Stomach (tissue), 9 donors: ENCODE measurements around the gene LIN52. TPM values are rescaled to one million over a fixed set of nuclear protein-coding genes. Genes with fewer than 3 reads are reported as not detected.

Source experiments
- DNase-seq, 2 donors: peaks; one replicate each; pipeline versions ENCODE4 v3.0.0 to v3.0.0-alpha.2; 2013 to 2019
- H3K27ac ChIP-seq, 5 donors: fragments of 200-600 bp in 4 of 5; sonication (generic) in 4 of 5; one replicate each; pipeline ENCODE4 v1.5.1; 2013 to 2019; ENCODE audit warnings: mild to moderate bottlenecking in 1 of 5, moderate library complexity in 1 of 5
- H3K27me3 ChIP-seq, 3 donors: fragments of 200-600 bp; sonication (generic); one replicate each; pipeline ENCODE4 v1.5.1; 2017 to 2019; ENCODE audit warnings: mixed run types in 1 of 3
- H3K36me3 ChIP-seq, 4 donors: fragments of 200-600 bp; sonication (generic); 1 replicate in 3 of 4; 2 replicates in 1 of 4; pipeline ENCODE4 v1.5.1; 2016 to 2019
- H3K4me1 ChIP-seq, 4 donors: fragments of 200-600 bp; sonication (generic); one replicate each; pipeline ENCODE4 v1.5.1; 2016 to 2019
- H3K4me3 ChIP-seq, 4 donors: fragments of 200-600 bp; sonication (generic) in 3 of 4; one replicate each; pipeline ENCODE4 v1.5.1; 2016 to 2019; ENCODE audit warnings: mild to moderate bottlenecking in 1 of 4
- H3K9me3 ChIP-seq, 4 donors: fragments of 200-600 bp; sonication (generic); one replicate each; pipeline ENCODE4 v1.5.1; 2016 to 2019
- CTCF ChIP-seq, 7 experiments: fragments of 450-650 bp in 4 of 7; fragments of 200-600 bp in 3 of 7; sonication (generic) in 3 of 7; IDR thresholded peaks; one replicate each; pipeline ENCODE4 v1.5.1; 2016 to 2019; ENCODE audit warnings: antibody characterized with exemption in 7 of 7, control low read depth in 2 of 7, mild to moderate bottlenecking in 1 of 7
- EP300 ChIP-seq: sonication (generic); formaldehyde crosslinking; IDR thresholded peaks from one replicate; pipeline ENCODE4 v1.6.1; 2017; ENCODE audit warnings: antibody characterized with exemption
- POLR2A ChIP-seq, 4 donors: fragments of 450-650 bp; IDR thresholded peaks; one replicate each; pipeline ENCODE4 v1.6.1; 2016; ENCODE audit warnings: antibody characterized with exemption in 4 of 4, control low read depth in 2 of 4, mild to moderate bottlenecking in 1 of 4, moderate library complexity in 1 of 4
- POLR2AphosphoS5 ChIP-seq, 3 donors: sonication (generic); formaldehyde crosslinking; IDR thresholded peaks; one replicate each; pipeline ENCODE4 v1.6.1; 2016; ENCODE audit warnings: antibody characterized with exemption in 3 of 3
- WGBS, 5 donors: extraction: QIAGEN DNeasy Blood & Tissue Kit in 3 of 5; methylation state at CpG; one replicate each; pipeline versions ENCODE4 v1.1.5 to v1.1.7; 2013 to 2018; 5-methylcytosine and 5-hydroxymethylcytosine counted together
- intact Hi-C: fragments of 100-400 bp; cut with DNase I; formaldehyde crosslinking; loops from one replicate; pipeline ENCODE4 v1.15.1; 2023; ENCODE audit warnings: low total_unique reads
- polyA plus RNA-seq, 3 donors: library from polyadenylated mRNA; stranded (reverse); fragments of 200-250 nt; gene quantifications; one replicate each; pipeline ENCODE4 v1.2.3, GENCODE V29; 2013
- total RNA-seq, 5 donors: library from RNA; depleted of rRNA; stranded (reverse); fragments of >200 nt; gene quantifications; one replicate each; pipeline versions ENCODE4 v1.1.0 to v1.2.3, GENCODE V29; 2014 to 2016
- donor health status: healthy with polysubstance abuse.
- donor health status: Bipolar disorder and iron deficiency.
- donor health status: healthy.

LIN52 gene
- total and polyA plus RNA-seq, 8 donors = 0.87 to 16.7 (median 6.9) TPM

GRCh38 chr14:74045522-74045921, 39.2 kb upstream of the LIN52 start:
- TF ChIP-seq POLR2A (IDR thresholded peaks at IDR 0.05) (no peak), CTCF (IDR thresholded peaks at IDR 0.05) (no peak), POLR2AphosphoS5 (IDR thresholded peaks at IDR 0.05) (no peak), EP300 (no peak)
- peaks cover 0 to 52% (median 4%) of the 10 kb centered on the region in 4 donors for H3K36me3 ChIP-seq
- H3K4me3 ChIP-seq = no peak overlapping the region
- no peaks in the 10 kb centered on the region for H3K4me1 ChIP-seq
- H3K27ac ChIP-seq = no peak overlapping the region
- no peaks in the 10 kb centered on the region for H3K27me3 ChIP-seq
- DNase-seq = no peak
- H3K9me3 ChIP-seq = no peaks in the 10 kb centered on the region
- WGBS, 5 donors = 96 to 100% (median 96%) methylated on average over 4 of the region's 4 CpGs
- intact Hi-C loops = no loop called here

GRCh38 chr14:74048281-74048680, 36.5 kb upstream of the LIN52 start:
- H3K9me3 ChIP-seq = no peaks in the 10 kb centered on the region
- 40 to 56% (median 50%) methylated on average over 3 of the region's 3 CpGs for WGBS, 5 donors
- H3K27ac ChIP-seq = no peak overlapping the region
- H3K4me1 ChIP-seq = no peaks in the 10 kb centered on the region
- H3K27me3 ChIP-seq = no peaks in the 10 kb centered on the region
- H3K36me3 ChIP-seq = peaks cover 0 to 29% (median 2%) of the 10 kb centered on the region in 4 donors
- DNase-seq = no peak
- no peak overlapping the region for H3K4me3 ChIP-seq
- TF ChIP-seq CTCF (IDR thresholded peaks at IDR 0.05) (no peak), POLR2A (IDR thresholded peaks at IDR 0.05) (no peak), EP300 (no peak), POLR2AphosphoS5 (IDR thresholded peaks at IDR 0.05) (no peak)
- intact Hi-C loops = no loop called here

GRCh38 chr14:74049876-74050495, 34.8 kb upstream of the LIN52 start:
- Histone ChIP-seq H3K36me3 (peaks cover 0 to 30% (median 2%) of the 10 kb centered on the region in 4 donors), H3K4me1 (no peaks in the 10 kb centered on the region), H3K9me3 (no peaks in the 10 kb centered on the region), H3K27ac (no peak overlapping the region), H3K4me3 (no peak overlapping the region), H3K27me3 (no peaks in the 10 kb centered on the region)
- TF ChIP-seq POLR2A (IDR thresholded peaks at IDR 0.05) (no peak), CTCF (IDR thresholded peaks at IDR 0.05) (no peak), POLR2AphosphoS5 (IDR thresholded peaks at IDR 0.05) (no peak), EP300 (no peak)
- no peak for DNase-seq
- WGBS, 5 donors = 55 to 81% (median 69%) methylated on average over 3 of the region's 3 CpGs
- intact Hi-C loops = no loop called here

GRCh38 chr14:74062809-74063150, 22.0 kb upstream of the LIN52 start:
- peak overlapping the region in 3 of 5 donors; percentile 38 to 62 (median 46) for H3K27ac ChIP-seq
- TF ChIP-seq CTCF (IDR thresholded peaks at IDR 0.05) (no peak), POLR2AphosphoS5 (IDR thresholded peaks at IDR 0.05) (no peak), POLR2A (IDR thresholded peaks at IDR 0.05) (no peak), EP300 (no peak)
- no peaks in the 10 kb centered on the region for H3K27me3 ChIP-seq
- intact Hi-C loops = no loop called here
- WGBS, 5 donors = 74 to 82% (median 78%) methylated on average over 2 of the region's 2 CpGs
- H3K4me1 ChIP-seq = peaks cover 0 to 26% (median 10%) of the 10 kb centered on the region in 4 donors
- H3K36me3 ChIP-seq = peaks cover 39 to 100% (median 98%) of the 10 kb centered on the region in 4 donors
- no peak overlapping the region for H3K4me3 ChIP-seq
- DNase-seq = peak; percentile 4 to 61
- no peaks in the 10 kb centered on the region for H3K9me3 ChIP-seq
